Activated CD8-positive, alpha-beta memory T cell treated with anti-CD3 and anti-CD28 coated beads, Interleukin-2, amount 50 U/mL, for 1 hour (primary cell): Measurements from ENCODE around the gene ULBP3.
"Not testable (repeated sequence)": the region's sequence is repeated elsewhere in the genome, so short reads cannot be mapped to it uniquely, and the experiment has no call there.

Experiments
- DNase-seq: peaks from one replicate; pipeline ENCODE4 v3.0.0-alpha.2; 2020; ENCODE audit errors: extremely low read depth

ULBP3 gene

GRCh38 chr6:150076196-150076893 lies 7.4 kb upstream of the ULBP3 start:
- DNase-seq: no peak

GRCh38 chr6:150075034-150075421 lies 6.1 kb upstream of the ULBP3 start:
- DNase-seq: no peak

- DNase-seq: not testable (repeated sequence)
Observed at GRCh38 chr6:150074396-150075033, 5.6 kb upstream of the ULBP3 start.

- DNase-seq: no peak
Observed at GRCh38 chr6:150072201-150072600, 3.3 kb upstream of the ULBP3 start.

- DNase-seq: no peak
Observed at GRCh38 chr6:150070236-150070818, 1.4 kb upstream of the ULBP3 start.

- DNase-seq: no peak
Observed at GRCh38 chr6:150069706-150070105, 785 bp upstream of the ULBP3 start.

- DNase-seq: no peak
Observed at GRCh38 chr6:150068151-150068550, 770 bp downstream of the ULBP3 start.

GRCh38 chr6:150065083-150065482 lies 3.8 kb downstream of the ULBP3 start:
- no peak for DNase-seq

- no peak for DNase-seq
Observed at GRCh38 chr6:150063640-150064039, 5.3 kb downstream of the ULBP3 start.

GRCh38 chr6:150059973-150060372 lies 8.9 kb downstream of the ULBP3 start:
- DNase-seq: not testable (repeated sequence)

GRCh38 chr6:150058986-150059385 lies 9.9 kb downstream of the ULBP3 start:
- DNase-seq: no peak

GRCh38 chr6:150058231-150058792 lies 10.6 kb downstream of the ULBP3 start:
- no peak for DNase-seq

GRCh38 chr6:150057501-150057951 lies 11.4 kb downstream of the ULBP3 start:
- no peak for DNase-seq

GRCh38 chr6:150056916-150057315 lies 12.0 kb downstream of the ULBP3 start:
- DNase-seq: no peak

- no peak for DNase-seq
Observed at GRCh38 chr6:150056156-150056555, 12.8 kb downstream of the ULBP3 start.

- no peak for DNase-seq
Observed at GRCh38 chr6:150055131-150055530, 13.8 kb downstream of the ULBP3 start.

GRCh38 chr6:150053450-150053849 lies 15.5 kb downstream of the ULBP3 start:
- DNase-seq: no peak

- DNase-seq: no peak
Observed at GRCh38 chr6:150050846-150051245, 18.1 kb downstream of the ULBP3 start.

GRCh38 chr6:150048099-150048498 lies 20.8 kb downstream of the ULBP3 start:
- no peak for DNase-seq

- no peak for DNase-seq
Observed at GRCh38 chr6:150046943-150047342, 22.0 kb downstream of the ULBP3 start.

GRCh38 chr6:150044621-150045145 lies 24.2 kb downstream of the ULBP3 start:
- no peak for DNase-seq
